Tongue (tissue), 1 donor: ENCODE data around the gene SPATA7. TPM values are rescaled to one million over a fixed set of nuclear protein-coding genes. Genes with fewer than 3 reads are reported as not detected.

Source experiments
- total RNA-seq: library from RNA; depleted of rRNA; stranded (reverse); fragments of >200 nt; gene quantifications from one replicate; pipeline ENCODE4 v1.2.3, GENCODE V29; 2014

Gene SPATA7
- total RNA-seq, 1 donor from 2014 or later, result 20.7 TPM

Other genes with a start within 250 kb of the SPATA7 start
- 0.92 TPM for gene KCNK10, start 62.4 kb upstream of the SPATA7 start, total RNA-seq
- 31.3 TPM for gene PTPN21, start 169.3 kb downstream of the SPATA7 start, total RNA-seq
- gene ZC3H14, start 177.4 kb downstream of the SPATA7 start, total RNA-seq, result 52.3 TPM